Measurements from ENCODE around the gene OTOL1.

The OTOL1 gene

GRCh38 chr3:161545824-161546223, 49.2 kb downstream of the OTOL1 start:
- DNase-seq (ENCODE audit: low spot score), result no peak

GRCh38 chr3:161548301-161548700, 51.7 kb downstream of the OTOL1 start:
- no peak for DNase-seq (ENCODE audit: low spot score)

DNA sequence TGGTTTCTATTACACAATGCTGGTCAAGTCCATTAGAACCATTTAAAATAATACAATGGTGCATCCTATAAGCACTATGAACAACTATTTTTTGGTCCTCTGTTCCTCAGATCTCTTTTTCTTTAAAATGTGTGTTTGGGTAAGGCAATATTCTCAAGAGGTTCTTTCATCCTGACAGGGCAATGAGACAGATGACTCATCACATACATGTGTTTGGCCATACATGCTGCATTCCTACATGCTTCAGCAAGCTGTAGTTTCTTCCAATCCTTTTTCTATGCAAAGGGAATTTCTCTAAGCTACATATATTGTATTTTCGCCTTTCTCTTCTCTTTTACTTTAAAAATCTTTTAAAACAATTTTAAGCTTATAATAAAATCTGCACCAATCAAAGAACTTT, 52.7 kb downstream of the OTOL1 start:
- DNase-seq (ENCODE audit: low spot score), result no peak

- no peak for DNase-seq (ENCODE audit: low spot score)
Observed at GRCh38 chr3:161550491-161551195, 54.0 kb downstream of the OTOL1 start.

GRCh38 chr3:161551697-161552096, 55.1 kb downstream of the OTOL1 start:
- DNase-seq (ENCODE audit: low spot score), result no peak

DNA sequence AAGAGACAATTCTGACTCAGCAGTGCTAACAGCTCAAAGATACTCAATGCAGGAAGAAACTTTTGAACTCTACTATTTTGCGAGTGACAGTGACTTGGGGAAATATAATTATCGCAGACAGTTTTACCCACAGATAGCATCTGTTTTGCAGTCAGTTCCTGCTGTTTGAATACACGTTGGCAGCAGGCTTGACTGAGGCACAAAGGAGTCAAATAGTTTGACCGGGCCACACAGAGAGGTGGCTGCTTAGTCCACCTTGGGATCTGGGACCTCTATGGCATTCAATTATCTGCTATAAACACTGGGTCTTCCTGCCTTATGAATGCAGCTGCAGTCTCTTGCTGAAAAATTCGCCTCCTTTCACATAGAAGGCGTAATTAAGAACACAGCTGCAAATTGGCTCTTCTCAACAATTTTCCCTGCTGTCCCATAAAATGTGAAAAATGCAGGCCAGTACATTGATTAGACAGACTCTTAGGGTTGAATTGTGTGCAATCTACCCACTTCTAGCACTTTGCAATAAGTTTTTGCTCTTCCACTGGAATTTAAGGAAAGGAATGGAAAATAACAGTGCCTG, 56.5 kb downstream of the OTOL1 start:
- DNase-seq (ENCODE audit: low spot score), result no peak
